HG03159 (cell line): ENCODE measurements around the gene NCOR1.
A peak's percentile ranks its signal among the peaks of the same experiment; 100 is the strongest.
"Not testable (repeated sequence)": the region's sequence is repeated elsewhere in the genome, so short reads cannot be mapped to it uniquely, and the experiment has no call there.

ENCODE experiments used
- ATAC-seq: cut with Tn5 transposase; IDR thresholded peaks from one replicate; pipeline ENCODE4 v1.9.1; 2021; ENCODE audit warnings: mild to moderate bottlenecking, moderate library complexity; ENCODE audit not compliant: unreplicated experiment

NCOR1 gene

DNA sequence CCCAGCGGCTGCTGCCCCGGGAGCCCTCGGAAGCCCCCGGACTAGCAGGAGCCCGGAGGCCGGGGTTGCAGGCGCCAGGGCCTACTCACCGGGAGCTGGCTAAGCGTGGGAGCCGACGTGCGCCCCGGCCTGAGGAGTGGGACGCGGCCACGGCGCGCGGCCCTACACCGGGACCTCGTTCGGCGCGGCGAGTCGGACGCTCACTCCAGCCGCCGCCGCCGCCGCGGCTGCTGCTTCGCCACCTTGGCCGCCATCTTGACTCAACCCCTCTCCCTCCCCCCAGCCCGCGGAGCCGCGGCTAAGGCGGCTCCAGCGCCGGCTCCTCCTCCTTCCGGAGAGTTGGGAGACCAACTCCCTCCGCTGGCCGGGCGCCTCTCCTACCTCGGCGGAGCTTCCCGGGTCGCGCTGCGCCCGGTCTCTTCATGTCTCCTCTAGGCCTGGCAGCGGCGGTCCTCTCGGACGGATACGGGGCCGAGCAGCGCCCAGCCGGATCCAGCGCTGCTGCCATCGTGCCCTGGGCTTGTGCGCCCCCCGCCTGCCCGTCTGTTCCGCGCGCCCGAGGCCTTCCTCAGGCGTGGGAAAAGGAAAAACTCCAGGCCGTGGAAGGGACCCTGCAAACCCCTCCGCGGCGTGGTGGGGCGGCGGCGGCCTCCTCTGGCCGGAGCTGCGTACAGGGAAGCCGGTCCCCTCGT lies at the start of gene NCOR1:
Gene NCOR1 (minus strand): TSS at position 262 of the 692 bp plus-strand sequence. CDS start 20,965 bp downstream, outside the sequence.
- peak; percentile 70 for ATAC-seq

DNA sequence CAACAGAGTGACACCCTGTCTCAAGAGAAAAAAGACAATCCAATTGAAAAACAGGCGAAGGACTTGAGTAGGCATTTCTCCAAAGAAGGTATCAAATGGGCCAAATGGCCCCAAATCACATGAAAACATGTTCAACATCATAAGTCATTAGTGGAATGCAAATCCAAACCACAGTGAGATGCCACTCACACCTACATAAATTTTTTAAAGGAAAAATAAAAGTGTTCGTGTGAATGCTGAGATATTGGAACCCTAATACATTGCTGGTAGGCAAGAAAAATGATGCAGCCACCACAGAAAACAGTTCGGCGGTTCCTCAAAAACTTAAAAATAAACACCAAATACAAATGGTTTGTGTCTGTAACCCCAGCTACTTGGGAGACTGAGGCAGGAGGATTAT lies 46.9 kb upstream of the NCOR1 start:
- no peak for ATAC-seq

DNA sequence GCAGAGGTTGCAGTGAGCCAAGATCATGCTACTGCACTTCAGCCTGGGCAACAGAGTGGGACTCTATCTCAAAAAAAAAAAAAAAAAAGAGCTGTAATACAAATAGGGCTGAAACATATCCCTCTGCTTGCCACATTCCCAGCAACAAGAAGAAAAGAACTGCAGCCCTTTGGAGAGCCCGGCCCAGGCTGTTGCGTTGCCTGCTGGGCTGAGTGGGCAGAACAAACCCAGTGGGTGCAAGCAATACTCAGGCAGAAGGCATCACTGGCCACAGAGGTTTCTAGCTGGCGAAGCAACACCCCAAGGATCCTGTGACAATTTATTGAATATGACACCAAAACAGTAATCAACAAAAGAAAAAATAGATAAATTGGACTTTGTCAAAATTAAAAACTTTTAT lies 45.7 kb upstream of the NCOR1 start:
- ATAC-seq: no peak

DNA sequence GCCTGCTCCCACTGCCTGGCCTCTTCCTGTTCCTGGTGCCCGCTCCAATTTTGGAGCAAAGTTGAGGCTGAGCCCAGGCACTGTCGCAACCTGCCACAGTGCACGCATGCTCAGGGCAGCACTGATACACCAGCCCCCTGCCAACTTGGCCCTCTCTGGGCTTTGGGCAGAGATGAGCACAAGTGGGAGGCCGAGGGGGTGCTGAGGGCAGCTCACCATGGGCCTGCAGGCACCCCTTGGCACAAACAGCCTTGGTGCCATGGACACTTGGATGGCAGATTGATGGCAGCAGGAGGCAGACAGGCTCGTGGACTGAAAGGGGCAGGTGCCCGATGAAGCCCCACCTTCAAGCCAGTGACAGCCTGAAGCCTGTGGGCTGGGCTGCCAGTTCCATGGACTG lies 44.6 kb upstream of the NCOR1 start:
- ATAC-seq: no peak

DNA sequence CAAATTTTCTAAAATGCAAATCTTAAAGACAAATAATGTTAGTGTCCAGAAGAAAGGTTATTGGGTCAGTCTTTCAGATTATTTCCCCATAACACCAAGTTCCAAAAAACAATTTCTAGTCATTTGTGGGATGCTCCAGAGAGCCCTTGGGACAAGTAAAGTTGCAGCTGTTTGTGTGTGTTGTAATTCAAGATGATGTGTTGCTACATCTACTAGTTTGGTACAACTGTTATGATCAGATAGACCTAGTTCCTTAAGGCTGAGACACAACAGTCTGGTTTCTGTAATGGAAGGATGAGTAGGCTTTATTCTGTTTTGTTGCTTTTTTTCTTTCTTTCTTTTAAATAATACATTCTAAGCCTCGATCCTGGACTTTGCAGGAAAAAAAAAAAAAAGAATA lies 43.6 kb upstream of the NCOR1 start:
- no peak for ATAC-seq

DNA sequence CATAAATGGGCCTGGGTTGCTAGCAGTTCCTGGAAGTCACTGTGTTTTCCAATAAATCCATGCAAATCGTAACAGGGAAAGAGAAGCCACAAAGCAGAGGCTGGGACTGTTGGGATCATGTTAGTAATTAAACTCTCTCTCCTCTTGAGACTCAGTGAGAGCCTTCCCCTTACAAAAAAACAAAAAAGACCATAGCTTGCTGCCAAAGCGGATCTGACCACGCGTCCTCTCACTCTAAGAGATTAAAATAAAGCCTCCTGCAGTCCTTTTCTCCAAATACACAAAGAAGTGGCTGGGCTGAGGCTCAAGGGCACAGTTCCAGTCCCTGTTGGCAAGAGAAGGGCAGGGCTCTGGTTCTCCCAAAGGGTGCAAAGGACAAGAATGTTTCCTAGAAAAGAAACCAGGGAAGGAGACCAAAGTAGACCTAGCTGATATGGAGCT lies 40.2 kb upstream of the NCOR1 start:
- ATAC-seq: no peak

DNA sequence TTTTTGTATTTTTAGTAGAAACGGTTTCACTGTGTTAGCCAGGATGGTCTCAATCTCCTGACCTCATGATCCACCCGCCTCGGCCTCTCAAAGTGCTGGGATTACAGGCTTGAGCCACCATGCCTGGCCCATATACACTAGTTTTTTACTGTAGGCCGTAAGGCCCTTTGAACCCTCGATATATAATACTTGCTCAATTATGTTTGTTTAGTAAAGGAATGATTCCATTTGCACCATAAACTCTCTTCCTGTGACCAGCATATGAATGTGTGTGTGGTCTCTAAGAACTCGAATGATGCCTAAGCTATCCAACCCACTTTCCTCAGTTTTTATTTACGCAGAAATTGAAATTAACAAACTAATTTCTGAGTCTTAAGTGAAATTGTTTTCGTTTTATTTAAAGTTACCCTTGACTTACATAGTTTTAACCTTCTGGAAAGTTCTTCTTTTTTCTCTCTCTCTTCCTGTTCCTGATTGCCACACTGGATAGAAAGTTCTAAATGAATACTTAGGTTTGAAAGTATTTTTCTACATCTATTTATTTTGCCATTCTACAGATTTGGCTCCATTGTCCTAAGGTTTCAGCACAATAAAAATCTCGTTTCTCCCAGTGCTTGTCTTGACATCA lies 39.6 kb upstream of the NCOR1 start:
- ATAC-seq: no peak

DNA sequence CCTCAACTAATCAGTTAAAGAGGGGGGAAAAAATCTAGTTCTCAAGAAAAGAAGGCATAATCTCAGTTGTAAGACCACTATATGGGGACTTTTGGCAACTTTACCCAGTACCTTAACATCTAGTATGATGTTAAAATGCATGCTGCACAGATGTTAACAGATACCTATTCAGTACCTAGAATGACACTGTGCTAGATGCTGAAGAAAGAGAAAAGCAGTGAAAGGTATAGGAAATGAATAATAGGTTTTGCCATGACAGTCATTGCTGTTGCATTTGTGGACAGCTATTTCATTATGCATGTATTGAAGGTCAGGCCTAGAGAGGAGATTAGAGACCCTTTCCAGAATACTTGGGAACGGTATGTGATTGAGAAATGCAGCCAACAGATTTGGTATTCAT lies 36.2 kb upstream of the NCOR1 start:
- no peak for ATAC-seq

DNA sequence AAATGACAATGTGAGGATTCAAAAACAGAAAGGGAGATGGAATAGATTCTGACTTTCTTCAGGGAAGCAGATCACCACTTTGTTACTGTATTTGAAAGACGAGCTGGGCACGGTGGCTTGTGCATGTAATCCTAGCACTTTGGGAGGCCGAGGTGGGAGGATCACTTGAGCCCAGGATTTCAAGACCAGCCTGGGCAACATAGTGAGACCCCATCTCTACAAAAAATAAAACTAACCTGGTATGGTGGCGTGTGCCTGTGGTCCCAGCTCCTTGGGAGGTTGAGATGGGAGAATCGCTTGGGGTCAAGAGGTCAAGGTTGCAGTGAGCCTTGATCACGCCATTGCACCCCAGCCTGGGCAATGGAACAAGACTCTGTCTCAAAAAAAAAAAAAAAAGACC lies 35.7 kb upstream of the NCOR1 start:
- ATAC-seq: no peak

DNA sequence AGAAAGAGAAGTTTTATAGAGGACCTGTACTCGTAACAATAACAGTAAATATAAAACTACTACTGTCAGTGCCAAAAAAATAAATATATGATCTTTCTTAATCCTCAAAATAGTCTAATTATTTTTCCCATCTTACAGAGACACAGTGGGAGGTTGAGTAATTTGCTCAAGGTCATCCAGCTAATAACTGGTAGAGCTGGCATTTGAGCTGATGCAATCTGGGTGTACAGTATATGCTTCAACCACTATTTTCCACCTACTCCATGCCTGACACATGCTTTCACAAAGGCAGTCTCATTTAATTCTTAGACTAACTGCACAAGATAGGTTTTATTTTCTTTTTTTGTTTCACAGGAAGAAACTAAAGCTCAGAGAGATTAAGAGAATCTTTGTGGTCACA lies 35.3 kb upstream of the NCOR1 start:
- ATAC-seq: no peak

DNA sequence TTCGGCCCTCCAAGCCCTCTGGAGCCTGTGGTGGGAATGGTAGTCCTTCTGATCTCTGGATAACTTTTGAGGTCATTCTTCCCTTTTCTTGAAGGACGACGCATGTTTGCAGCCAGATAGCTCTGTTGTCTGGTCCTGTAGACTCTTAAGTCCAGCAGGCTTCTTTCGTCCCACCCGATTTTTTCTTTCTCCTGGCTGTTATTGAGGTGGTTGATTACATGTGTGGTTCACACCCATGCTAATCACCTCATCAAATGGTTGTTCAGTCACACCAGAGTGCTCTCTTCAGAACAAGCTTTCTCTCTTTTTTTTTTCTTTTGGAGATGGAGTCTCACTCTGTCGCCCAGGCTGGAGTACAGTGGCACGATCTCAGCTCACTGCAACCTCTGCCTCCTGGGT lies 32.3 kb upstream of the NCOR1 start:
- no peak for ATAC-seq

DNA sequence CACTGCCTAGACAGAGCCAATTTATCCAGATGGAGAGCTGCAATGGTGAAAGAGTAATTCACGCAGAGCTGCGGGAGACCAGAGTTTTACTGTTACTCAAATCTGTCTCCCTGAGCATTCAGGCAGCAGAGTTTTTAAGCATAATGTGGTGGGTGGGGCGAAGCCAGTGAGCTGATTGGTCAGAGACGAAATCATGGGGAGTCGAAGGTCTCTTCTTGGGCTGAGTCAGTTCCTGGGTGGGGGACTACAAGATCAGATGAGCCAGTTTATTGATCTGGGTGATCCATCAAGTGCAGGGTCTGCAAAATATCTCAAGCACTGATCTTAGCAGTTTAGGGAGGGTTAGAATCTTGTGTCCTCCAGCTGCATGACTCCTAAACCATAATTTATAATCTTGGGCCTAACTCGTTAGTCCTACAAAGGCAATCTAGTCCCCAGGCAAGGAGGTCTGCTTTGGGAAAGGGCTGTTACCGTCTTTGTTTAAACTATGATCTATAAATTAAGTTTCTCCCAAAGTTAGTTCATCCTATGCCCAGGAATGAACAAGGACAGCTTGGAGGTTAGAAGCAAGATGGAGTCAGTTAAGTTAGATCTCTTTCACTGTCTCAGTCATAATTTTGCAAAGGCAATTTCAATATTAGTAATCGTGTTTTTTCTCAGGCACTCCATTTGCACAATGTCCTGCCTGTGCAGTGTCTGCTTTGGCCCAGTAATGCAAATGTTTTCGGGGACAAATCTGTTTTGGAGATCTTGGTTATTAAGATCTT lies 28.6 kb upstream of the NCOR1 start:
- ATAC-seq: no peak

DNA sequence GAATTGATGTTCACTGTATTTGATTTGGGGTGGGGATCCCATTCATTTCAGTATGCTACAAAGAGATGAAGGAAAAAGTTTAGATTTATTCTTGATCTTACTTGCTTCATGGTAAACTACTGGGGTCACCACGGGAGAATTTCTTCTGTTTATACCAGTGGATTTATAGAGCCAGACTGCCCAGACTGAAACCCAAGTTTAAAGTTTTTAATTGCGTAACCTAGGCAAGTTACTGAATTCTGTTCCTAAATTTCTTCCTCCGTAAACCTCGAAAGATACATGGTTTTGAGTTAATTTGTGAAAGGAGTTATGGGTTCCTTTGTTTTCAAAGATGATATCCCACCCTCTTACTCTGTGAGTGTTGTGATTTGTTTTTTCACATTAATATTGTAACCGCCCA lies 28.1 kb upstream of the NCOR1 start:
- no peak for ATAC-seq

DNA sequence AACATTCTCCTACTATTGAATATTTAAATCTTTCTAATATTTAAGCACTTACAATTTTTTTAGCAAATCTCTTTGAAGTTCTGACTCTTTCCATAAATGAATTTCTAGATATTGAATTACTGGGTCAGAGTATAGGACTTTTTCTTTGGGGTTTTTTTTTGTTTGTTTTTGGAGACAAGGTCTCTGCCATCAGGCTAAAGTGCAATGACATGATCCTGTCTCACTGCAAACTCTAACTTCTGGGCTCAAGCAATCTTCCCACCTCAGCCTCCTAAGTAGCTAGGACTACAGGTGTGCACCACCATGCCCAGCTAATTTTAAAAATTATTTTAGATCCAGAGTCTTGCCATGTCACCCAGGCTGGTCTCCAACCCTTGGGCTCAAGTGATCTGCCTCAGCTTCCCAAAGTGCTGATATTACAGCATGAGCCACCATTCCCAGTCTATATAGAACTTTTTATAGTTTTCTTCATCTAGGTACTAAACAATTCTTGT lies 26.6 kb upstream of the NCOR1 start:
- no peak for ATAC-seq

DNA sequence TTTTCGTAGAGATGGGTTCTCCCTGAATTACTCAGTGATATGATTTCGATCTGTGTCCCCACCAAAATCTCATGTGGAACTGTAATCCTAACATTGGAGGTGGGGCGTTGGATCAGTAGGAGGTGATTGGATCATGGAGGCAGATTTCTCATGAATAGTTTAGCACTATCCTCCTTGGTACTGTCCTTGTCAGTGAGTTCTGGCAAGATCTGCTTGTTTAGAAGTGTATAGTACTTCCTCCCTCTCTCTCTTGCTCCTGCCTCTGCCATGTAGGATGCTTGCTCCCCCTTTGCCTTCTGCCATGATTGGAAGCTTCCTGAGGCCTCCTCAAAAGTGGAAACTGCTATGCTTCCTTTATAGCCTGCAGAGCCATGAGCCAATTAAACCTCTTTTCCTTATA lies 24.6 kb upstream of the NCOR1 start:
- no peak for ATAC-seq

DNA sequence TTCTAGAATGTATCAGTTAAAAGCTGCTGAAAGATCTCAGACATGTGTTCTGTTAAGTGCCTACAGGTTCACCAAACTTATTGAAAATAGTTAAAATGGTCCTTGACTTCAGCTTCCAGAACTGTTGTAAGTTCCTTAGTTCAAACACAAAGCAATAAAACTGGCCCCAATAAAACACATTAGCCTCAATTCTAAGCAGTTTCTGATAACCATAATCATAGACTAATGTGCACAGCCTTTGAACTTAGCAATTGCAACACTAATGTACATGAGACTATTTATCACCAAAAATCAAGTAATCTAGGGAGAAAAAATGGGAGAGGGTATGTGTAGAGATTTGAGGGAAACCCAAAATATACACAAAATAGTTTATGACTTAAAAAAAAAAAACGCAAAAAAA lies 17.1 kb upstream of the NCOR1 start:
- ATAC-seq: no peak

DNA sequence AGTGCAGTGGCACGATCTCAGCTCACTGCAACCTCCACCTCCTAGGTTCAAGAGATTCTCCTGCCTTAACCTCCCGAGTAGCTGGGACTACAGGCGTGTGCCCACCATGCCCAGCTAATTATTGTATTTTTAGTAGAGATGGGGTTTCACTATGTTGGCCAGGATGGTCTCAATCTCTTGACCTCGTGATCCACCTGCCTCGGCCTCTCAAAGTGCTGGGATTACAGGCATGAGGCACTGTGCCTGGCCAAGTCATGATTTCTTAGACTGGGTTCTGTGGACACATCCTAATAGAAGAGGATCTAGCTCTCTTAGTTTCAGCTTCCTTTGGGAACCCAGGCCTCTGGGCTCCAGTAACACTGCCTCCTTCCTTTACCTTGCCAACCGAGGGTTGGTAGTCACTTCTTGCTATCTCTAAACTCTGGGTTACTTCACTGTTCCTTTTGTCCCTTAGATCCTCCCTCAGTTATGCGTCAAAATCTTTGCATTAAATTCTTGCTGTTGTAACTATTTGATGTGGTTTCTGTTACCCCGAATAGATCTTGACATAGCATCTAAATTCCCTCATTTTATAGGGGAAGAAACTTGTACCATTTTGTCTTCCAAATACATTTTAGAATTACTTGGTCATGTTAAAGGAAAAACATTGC lies 14.7 kb upstream of the NCOR1 start:
- not testable (repeated sequence) for ATAC-seq

DNA sequence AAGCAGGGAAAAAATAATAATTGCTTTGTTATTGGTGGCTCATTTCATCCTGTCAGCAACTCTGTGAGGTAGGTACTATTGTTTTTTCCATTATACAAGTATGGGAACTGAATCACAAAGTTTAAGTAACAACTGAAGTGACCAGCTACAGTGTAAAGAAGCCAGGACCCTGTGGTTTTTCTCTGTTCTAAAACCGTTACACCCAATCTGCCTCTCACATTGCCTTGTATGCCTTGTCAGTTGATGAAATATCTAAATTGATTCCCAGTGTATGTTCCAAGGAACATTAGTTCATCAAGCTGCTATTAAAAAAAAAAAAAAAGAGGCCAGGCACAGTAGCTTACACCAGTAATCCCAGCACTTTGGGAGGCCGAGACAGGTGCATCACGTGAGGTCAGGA lies 7.1 kb upstream of the NCOR1 start:
- no peak for ATAC-seq

DNA sequence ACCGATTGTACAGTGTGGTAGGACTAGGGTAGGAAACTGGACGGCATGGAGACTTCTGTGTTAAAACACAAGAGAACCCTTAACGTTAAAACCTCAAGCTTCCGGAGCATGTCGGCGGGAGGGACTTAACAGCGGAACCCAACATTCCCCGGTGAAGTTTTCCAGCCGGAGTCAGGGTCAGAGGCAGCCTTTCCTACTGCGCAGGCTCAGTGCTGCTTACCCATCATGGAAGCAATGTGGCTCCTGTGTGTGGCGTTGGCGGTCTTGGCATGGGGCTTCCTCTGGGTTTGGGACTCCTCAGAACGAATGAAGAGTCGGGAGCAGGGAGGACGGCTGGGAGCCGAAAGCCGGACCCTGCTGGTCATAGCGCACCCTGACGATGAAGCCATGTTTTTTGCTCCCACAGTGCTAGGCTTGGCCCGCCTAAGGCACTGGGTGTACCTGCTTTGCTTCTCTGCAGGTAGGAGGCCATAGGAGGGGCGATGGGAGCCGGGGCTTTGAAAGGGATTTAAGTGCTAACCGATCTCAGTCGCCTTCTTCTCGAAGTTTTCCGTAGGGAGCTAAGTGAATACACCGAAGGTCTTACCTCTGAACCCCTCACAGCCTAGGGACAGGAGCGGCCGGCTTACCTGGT lies 1.8 kb upstream of the NCOR1 start, which contains the start of gene PIGL:
Gene PIGL (plus strand): TSS at position 209 of the 634 bp plus-strand sequence. CDS start 17 bp downstream, at position 226.
- no peak for ATAC-seq

DNA sequence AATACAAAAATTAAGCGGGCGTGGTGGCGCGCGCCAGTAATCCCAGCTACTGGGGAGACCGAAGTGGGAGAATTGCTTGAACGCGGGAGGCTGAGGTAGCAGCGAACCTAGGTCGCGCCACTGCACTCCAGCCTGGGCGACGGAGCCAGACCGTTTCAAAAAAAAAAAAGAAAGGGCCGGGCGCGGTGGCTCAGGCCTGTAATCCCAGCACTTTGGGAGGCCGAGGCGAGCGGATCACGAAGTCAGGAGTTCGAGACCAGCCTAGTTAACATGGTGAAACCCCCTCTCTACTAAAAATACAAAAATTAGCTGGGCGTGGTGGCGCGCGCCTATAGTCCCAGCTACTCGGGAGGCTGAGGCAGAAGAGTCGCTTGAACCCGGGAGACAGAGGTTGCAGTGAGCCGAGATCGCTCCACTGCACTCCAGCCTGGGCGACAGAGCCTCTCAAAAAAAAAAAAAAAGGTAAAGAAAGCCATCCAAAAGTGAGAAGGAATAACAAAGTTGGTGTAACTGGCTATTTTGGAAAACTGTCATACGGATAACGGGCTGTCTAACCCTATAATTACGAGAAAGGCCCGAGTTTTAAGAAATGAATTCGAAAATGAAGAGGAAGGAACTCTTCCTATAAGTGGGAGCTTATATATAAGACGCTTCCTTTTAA lies 1.1 kb upstream of the NCOR1 start:
- ATAC-seq: not testable (repeated sequence)
